CD4-positive, alpha-beta T cell (primary cell): ENCODE data around the gene CA6. TPM values are rescaled to one million over a fixed set of nuclear protein-coding genes. Genes with fewer than 3 reads are reported as not detected.

Experiments used
- ATAC-seq: fragments of 200-7000 bp; cut with Tn5 transposase; one replicate; pipeline ENCODE4 v1.10.0; 2022; ENCODE audit warnings: mild to moderate bottlenecking; ENCODE audit not compliant: poor library complexity
- CTCF ChIA-PET: fragments of 350-600 bp; sonication (Branson Sonifier 250); formaldehyde crosslinking; loops from one replicate; lab custom pipeline; 2021; ENCODE audit warnings: antibody characterized with exemption, inconsistent platforms; lab: Charles Lee
- POLR2A ChIA-PET: fragments of 350-600 bp; sonication (Branson Sonifier 250); formaldehyde crosslinking; loops from one replicate; lab custom pipeline; 2021; ENCODE audit warnings: antibody characterized with exemption, inconsistent platforms; lab: Charles Lee
- DNase-seq, 14 experiments: peaks; one replicate each; pipeline ENCODE4 v3.0.0-alpha.2; 2013 to 2020; ENCODE audit warnings: mixed read lengths in 2 of 14
- H3K27ac ChIP-seq, 2 donors: one replicate each; pipeline versions ENCODE4 v1.5.1 to v1.7.0; 2013; ENCODE audit warnings: low read length in 2 of 2, low read depth in 1 of 2, mild to moderate bottlenecking in 1 of 2
- H3K27me3 ChIP-seq, 2 experiments: 1 replicate in 1 of 2; 2 replicates in 1 of 2; pipeline versions ENCODE4 v1.6.1 to v1.7.0; 2013; ENCODE audit warnings: low read length in 2 of 2, control low read depth in 1 of 2, mild to moderate bottlenecking in 1 of 2, moderate library complexity in 1 of 2; ENCODE audit not compliant: insufficient read depth in 2 of 2, control insufficient read depth in 1 of 2
- H3K36me3 ChIP-seq: one replicate; pipeline ENCODE4 v1.6.1; 2013; ENCODE audit warnings: low read length, control low read depth; ENCODE audit not compliant: insufficient read depth
- H3K4me1 ChIP-seq: one replicate; pipeline ENCODE4 v1.6.1; 2013; ENCODE audit warnings: low read length, control low read depth; ENCODE audit not compliant: insufficient read depth
- H3K4me3 ChIP-seq: one replicate; pipeline ENCODE4 v1.5.1; 2013; ENCODE audit warnings: mild to moderate bottlenecking, low read length, moderate library complexity
- H3K9me3 ChIP-seq, 2 experiments: 1 replicate in 1 of 2; 2 replicates in 1 of 2; pipeline versions ENCODE4 v1.6.1 to v1.7.0; 2013; ENCODE audit warnings: low read length in 2 of 2, mild to moderate bottlenecking in 2 of 2, control low read depth in 1 of 2, moderate library complexity in 1 of 2; ENCODE audit not compliant: control insufficient read depth in 1 of 2, insufficient read depth in 1 of 2
- H3K27ac Mint-ChIP-seq: one replicate; pipeline ENCODE4 v1.8.0; 2020; ENCODE audit warnings: mixed read lengths
- H3K27me3 Mint-ChIP-seq: one replicate; pipeline ENCODE4 v1.8.0; 2021; ENCODE audit warnings: mixed read lengths
- H3K36me3 Mint-ChIP-seq: one replicate; pipeline ENCODE4 v1.8.0; 2021; ENCODE audit warnings: low read depth, mixed read lengths
- H3K4me1 Mint-ChIP-seq: one replicate; pipeline ENCODE4 v1.8.0; 2021; ENCODE audit warnings: low read depth, mixed read lengths
- H3K4me3 Mint-ChIP-seq: one replicate; pipeline ENCODE4 v1.8.0; 2020; ENCODE audit warnings: mild to moderate bottlenecking, mixed read lengths
- H3K9me3 Mint-ChIP-seq: one replicate; pipeline ENCODE4 v1.8.0; 2020; ENCODE audit warnings: mixed read lengths
- CTCF ChIP-seq: fragments of 200-600 bp; IDR thresholded peaks from one replicate; pipeline ENCODE4 v1.8.0; 2022; ENCODE audit warnings: antibody characterized with exemption, mild to moderate bottlenecking
- intact Hi-C, 2 experiments: fragments of 100-400 bp; cut with DNase I in 1 of 2; cut with micrococcal nuclease in 1 of 2; formaldehyde crosslinking; loops; one replicate each; pipeline versions ENCODE4 v1.15.1 to v1.9.0; 2023 to 2025; cut with DNase I, micrococcal nuclease
- total RNA-seq, 174 experiments: library from RNA in 2 of 174; stranded (reverse) in 2 of 174; gene quantifications; one replicate each; pipeline ENCODE4 v1.2.3 and lab custom pipeline; 2021 to 2026

CA6 gene
- total RNA-seq, 2 experiments from 2014 or later, result 0.20 TPM; not detected in 1

GRCh38 chr1:9009438-9010370 lies 64.0 kb downstream of the CA6 start:
- Mint-ChIP-seq H3K4me1 (peaks cover 5% of the 10 kb centered on the region), H3K9me3 (no peaks in the 10 kb centered on the region), H3K27ac (no peak overlapping the region), H3K27me3 (peaks cover 7% of the 10 kb centered on the region), H3K36me3 (no peaks in the 10 kb centered on the region), H3K4me3 (no peak overlapping the region)
- Histone ChIP-seq H3K27ac (no peak overlapping the region), H3K36me3 (no peaks in the 10 kb centered on the region), H3K4me3 (no peak overlapping the region), H3K4me1 (peaks cover 5% of the 10 kb centered on the region), H3K27me3 (no peaks in the 10 kb centered on the region), H3K9me3 (no peaks in the 10 kb centered on the region)
- no peak for TF ChIP-seq CTCF
- DNase-seq (peak in 6 of 14 experiments; percentile 7 to 39 (median 16)), ATAC-seq (no peak)
- CTCF ChIA-PET, result no interaction called here
- POLR2A ChIA-PET, result no interaction called here
- intact Hi-C loops, result loop anchor here in 1 of 2 experiments (2.0 to 10.0 kb wide), 2 partner anchors 91 to 185 kb away; no protein-coding TSS in a partner anchor

- no peak for TF ChIP-seq CTCF
- Mint-ChIP-seq H3K9me3 (no peaks in the 10 kb centered on the region), H3K4me1 (no peaks in the 10 kb centered on the region), H3K27me3 (peaks cover 3% of the 10 kb centered on the region), H3K4me3 (no peak overlapping the region), H3K27ac (no peak overlapping the region), H3K36me3 (no peaks in the 10 kb centered on the region)
- POLR2A ChIA-PET, result no interaction called here
- Histone ChIP-seq H3K4me1 (no peaks in the 10 kb centered on the region), H3K9me3 (no peaks in the 10 kb centered on the region), H3K36me3 (no peaks in the 10 kb centered on the region), H3K27ac (no peak overlapping the region), H3K4me3 (no peak overlapping the region), H3K27me3 (no peaks in the 10 kb centered on the region)
- intact Hi-C loops, result no loop called here
- DNase-seq (peak in 2 of 14 experiments; percentile 43 to 46), ATAC-seq (no peak)
- CTCF ChIA-PET, result interaction anchor here (0.5 to 0.6 kb wide), 2 partner anchors 98 to 165 kb away, joined by 3 to 4 read pairs; no protein-coding TSS in a partner anchor
Observed at GRCh38 chr1:9010781-9011323, 65.2 kb downstream of the CA6 start.

- ATAC-seq (no peak), DNase-seq (no peak)
- H3K4me1 ChIP-seq, result no peaks in the 10 kb centered on the region
- ChIA-PET CTCF (interaction anchor here (3.0 kb wide), 1 partner anchor 9 kb away, joined by 9 read pairs; no protein-coding TSS in a partner anchor), POLR2A (no interaction called here)
- Mint-ChIP-seq H3K36me3 (no peaks in the 10 kb centered on the region), H3K27ac (no peak overlapping the region), H3K9me3 (no peaks in the 10 kb centered on the region), H3K4me1 (no peaks in the 10 kb centered on the region), H3K4me3 (no peak overlapping the region), H3K27me3 (peaks cover 3% of the 10 kb centered on the region)
- no peak overlapping the region for H3K27ac ChIP-seq
- no peak overlapping the region for H3K4me3 ChIP-seq
- no peaks in the 10 kb centered on the region for H3K36me3 ChIP-seq
- no peaks in the 10 kb centered on the region for H3K9me3 ChIP-seq
- H3K27me3 ChIP-seq, result no peaks in the 10 kb centered on the region
- no peak for TF ChIP-seq CTCF
- intact Hi-C loops, result no loop called here
Observed at GRCh38 chr1:9013819-9014218, 68.2 kb downstream of the CA6 start.
